Esophagus squamous epithelium (tissue), 4 donors: Measurements from ENCODE around the gene IGSF6.

Source experiments
- CTCF ChIP-seq, 6 experiments: fragments of 450-650 bp in 4 of 6; fragments of 200-600 bp in 2 of 6; sonication (generic) in 2 of 6; IDR thresholded peaks; one replicate each; pipeline ENCODE4 v1.5.1; 2016 to 2019; ENCODE audit warnings: antibody characterized with exemption in 6 of 6, mild to moderate bottlenecking in 4 of 6, moderate library complexity in 4 of 6
- POLR2A ChIP-seq, 4 donors: fragments of 450-650 bp; IDR thresholded peaks; one replicate each; pipeline ENCODE4 v1.6.1; 2017; ENCODE audit warnings: antibody characterized with exemption in 4 of 4, mild to moderate bottlenecking in 4 of 4, moderate library complexity in 3 of 4

GRCh38 chr16:21637032-21637968 lies 15.1 kb downstream of the IGSF6 start:
- no peak for TF ChIP-seq CTCF (IDR thresholded peaks at IDR 0.05)
- TF ChIP-seq POLR2A (IDR thresholded peaks at IDR 0.05), result no peak
